Keratinocyte (primary cell): ENCODE measurements around the gene OR9G4. TPM values are rescaled to one million over a fixed set of nuclear protein-coding genes. Genes with fewer than 3 reads are reported as not detected.

Experiments used
- DNase-seq: peaks from one replicate; pipeline ENCODE4 v3.0.0-alpha.2; 2011; ENCODE audit warnings: low read depth, missing footprints, low spot score
- FAIRE-seq: peaks from 2 replicates; lab custom pipeline; 2011; peaks lifted over from hg19 to GRCh38; lab: Jason Lieb, UNC
- H2AFZ ChIP-seq: 2 replicates; pipeline ENCODE4 v1.6.0; 2012; ENCODE audit warnings: low read length, control low read depth, inconsistent platforms; ENCODE audit not compliant: control insufficient read depth
- H3K27ac ChIP-seq: 2 replicates; pipeline ENCODE4 v1.5.1; 2011; ENCODE audit warnings: low read length; ENCODE audit not compliant: control insufficient read depth, insufficient read depth
- H3K27me3 ChIP-seq: 3 replicates; pipeline ENCODE4 v1.6.0; 2011; ENCODE audit warnings: low read length; ENCODE audit not compliant: control insufficient read depth, insufficient read depth; ENCODE audit errors: extremely low read depth
- H3K36me3 ChIP-seq, 2 experiments: 2 replicates in 1 of 2; 3 replicates in 1 of 2; pipeline ENCODE4 v1.5.1; 2011; ENCODE audit warnings: low read length in 2 of 2, mild to moderate bottlenecking in 1 of 2; ENCODE audit not compliant: control insufficient read depth in 2 of 2, insufficient read depth in 2 of 2; ENCODE audit errors: extremely low read depth in 1 of 2
- H3K4me1 ChIP-seq: 3 replicates; pipeline ENCODE4 v1.5.1; 2011; ENCODE audit warnings: low read length; ENCODE audit not compliant: control insufficient read depth, insufficient read depth; ENCODE audit errors: extremely low read depth
- H3K4me2 ChIP-seq: 3 replicates; pipeline ENCODE4 v1.6.0; 2011; ENCODE audit warnings: low read depth, low read length; ENCODE audit not compliant: control insufficient read depth, insufficient read depth; ENCODE audit errors: extremely low read depth
- H3K4me3 ChIP-seq, 3 experiments: fragments of 200-600 bp in 1 of 3; sonication (generic) in 1 of 3; 2 replicates in 2 of 3; 3 replicates in 1 of 3; pipeline ENCODE4 v1.5.1; 2011 to 2016; ENCODE audit warnings: low read length in 3 of 3, mild to moderate bottlenecking in 3 of 3, control low read depth in 2 of 3, inconsistent platforms in 1 of 3, low read depth in 1 of 3, mixed read lengths in 1 of 3, mixed run types in 1 of 3, moderate library complexity in 1 of 3; ENCODE audit not compliant: control insufficient read depth in 2 of 3, insufficient read depth in 2 of 3; ENCODE audit errors: extremely low read depth in 1 of 3
- H3K79me2 ChIP-seq: 2 replicates; pipeline ENCODE4 v1.6.0; 2012; ENCODE audit warnings: low read length; ENCODE audit not compliant: control insufficient read depth, insufficient read depth
- H3K9ac ChIP-seq: 3 replicates; pipeline ENCODE4 v1.6.0; 2011; ENCODE audit warnings: low read length; ENCODE audit not compliant: control insufficient read depth, insufficient read depth; ENCODE audit errors: extremely low read depth
- H3K9me1 ChIP-seq: 3 replicates; pipeline ENCODE4 v1.6.0; 2011; ENCODE audit warnings: low read length; ENCODE audit not compliant: control insufficient read depth, insufficient read depth; ENCODE audit errors: extremely low read depth
- H3K9me3 ChIP-seq: 2 replicates; pipeline ENCODE4 v1.5.1; 2012; ENCODE audit warnings: low read depth, low read length; ENCODE audit not compliant: control insufficient read depth
- H4K20me1 ChIP-seq: 3 replicates; pipeline ENCODE4 v1.6.0; 2011; ENCODE audit warnings: low read length; ENCODE audit not compliant: control insufficient read depth, insufficient read depth; ENCODE audit errors: extremely low read depth
- CTCF ChIP-seq, 3 experiments: IDR thresholded peaks in 1 of 3; conservative IDR thresholded peaks in 1 of 3; optimal IDR thresholded peaks in 1 of 3; 2 replicates in 2 of 3; 3 replicates in 1 of 3; pipeline versions ENCODE3 to v1.5.1; 2011; ENCODE audit warnings: low read length in 3 of 3, mild to moderate bottlenecking in 3 of 3, moderate library complexity in 2 of 3, control low read depth in 1 of 3, inconsistent platforms in 1 of 3; ENCODE audit not compliant: insufficient read depth in 2 of 3; ENCODE audit errors: extremely low read depth in 1 of 3
- EZH2 ChIP-seq: IDR thresholded peaks from one replicate; pipeline ENCODE4 v1.6.1; 2012; ENCODE audit warnings: inconsistent platforms, mild to moderate bottlenecking, low read length, moderate library complexity
- dilution Hi-C: fragments of 300-500 bp; cut with MboI; formaldehyde crosslinking; loops from one replicate; pipeline ENCODE4 v1.7.0; 2020; ENCODE audit warnings: low sequenced_read_pairs; ENCODE audit not compliant: extremely low pct_ligation_motif_present
- polyA minus RNA-seq, 3 experiments: library from RNA; depleted of rRNA, polyadenylated mRNA; stranded (reverse); fragments of >200 nt; gene quantifications; 1 replicate in 1 of 3; 2 replicates in 1 of 3; 3 replicates in 1 of 3; pipeline ENCODE4 v1.2.3, GENCODE V29; 2011
- polyA plus RNA-seq, 5 experiments: library from polyadenylated mRNA; depleted of rRNA in 3 of 5; stranded (reverse) in 3 of 5; stranded (forward) in 1 of 5; unstranded in 1 of 5; fragments of >200 nt; gene quantifications; 1 replicate in 1 of 5; 2 replicates in 3 of 5; 3 replicates in 1 of 5; pipeline versions ENCODE4 v1.2.1 to v1.2.3, GENCODE V29; 2011 to 2012; ENCODE audit warnings: missing spikeins in 2 of 5, low read depth in 1 of 5, low replicate concordance in 1 of 5

The OR9G4 gene
- not detected in 3 replicates for polyA plus RNA-seq
- not detected for polyA plus RNA-seq (2011; ENCODE audit: low read depth)
- not detected in 2 replicates for polyA plus RNA-seq (2011; cell fraction: cytosol; rRNA removed)
- not detected in 2 replicates for polyA plus RNA-seq (2011; cell fraction: nucleus; rRNA removed)
- not detected in 2 replicates for polyA plus RNA-seq (2012; ENCODE audit: low replicate concordance)
- not detected in 3 replicates for polyA minus RNA-seq
- not detected for polyA minus RNA-seq (2011; cell fraction: cytosol; rRNA and poly(A)+ RNA removed)
- not detected in 2 replicates for polyA minus RNA-seq (2011; cell fraction: nucleus; rRNA and poly(A)+ RNA removed)

GRCh38 chr11:56748597-56748996 is at the start of gene OR9G4:
TSS of gene OR9G4 (minus strand) at chr11:56748697. CDS start at chr11:56743766, 4,931 bp downstream.
- no peak for FAIRE-seq
- no peaks in the 10 kb centered on the region for H3K36me3 ChIP-seq
- no peaks in the 10 kb centered on the region for H3K9me3 ChIP-seq
- H3K79me2 ChIP-seq = no peaks in the 10 kb centered on the region
- no peaks in the 10 kb centered on the region for H3K4me1 ChIP-seq
- TF ChIP-seq EZH2 (no peak), CTCF (optimal IDR thresholded peaks at IDR 0.05 in 1 of 3, IDR thresholded peaks at IDR 0.05 in 1 of 3, conservative IDR thresholded peaks at IDR 0.05 in 1 of 3; ENCODE audit: extremely low read depth in 1 of 3, insufficient read depth in 2 of 3, low read length in 3 of 3) (no peak)
- no peaks in the 10 kb centered on the region for H4K20me1 ChIP-seq
- no peaks in the 10 kb centered on the region for H3K27me3 ChIP-seq
- H3K4me2 ChIP-seq = no peak within 1 kb of the TSS
- H3K9me1 ChIP-seq = no peaks in the 10 kb centered on the region
- H3K4me3 ChIP-seq = no peak within 1 kb of the TSS
- no peak within 1 kb of the TSS for H3K27ac ChIP-seq
- DNase-seq = no peak
- no peak within 1 kb of the TSS for H3K9ac ChIP-seq
- no peak within 1 kb of the TSS for H2AFZ ChIP-seq
- dilution Hi-C loops = no loop called here

GRCh38 chr11:56783448-56784041 is 35.0 kb upstream of the OR9G4 start:
- Histone ChIP-seq H3K4me2 (no peak overlapping the region), H3K9me3 (no peaks in the 10 kb centered on the region), H3K9me1 (no peaks in the 10 kb centered on the region), H3K36me3 (no peaks in the 10 kb centered on the region), H3K79me2 (no peaks in the 10 kb centered on the region), H3K9ac (no peak overlapping the region), H3K4me1 (no peaks in the 10 kb centered on the region), H3K27ac (no peak overlapping the region), H3K4me3 (no peak overlapping the region), H4K20me1 (no peaks in the 10 kb centered on the region), H3K27me3 (no peaks in the 10 kb centered on the region), H2AFZ (no peak overlapping the region)
- TF ChIP-seq EZH2 = no peak
- TF ChIP-seq CTCF (optimal IDR thresholded peaks at IDR 0.05 in 1 of 3, IDR thresholded peaks at IDR 0.05 in 1 of 3, conservative IDR thresholded peaks at IDR 0.05 in 1 of 3; ENCODE audit: extremely low read depth in 1 of 3, insufficient read depth in 2 of 3, low read length in 3 of 3) = peak in 2 of 3 experiments; percentile 31 to 39
- dilution Hi-C loops = no loop called here
- DNase-seq (no peak), FAIRE-seq (peak; percentile 58)
